H9 (cell line): ENCODE measurements around the gene PTPN2. TPM values are rescaled to one million over a fixed set of nuclear protein-coding genes. Genes with fewer than 3 reads are reported as not detected.

ENCODE experiments used
- DNase-seq: peaks from one replicate; pipeline ENCODE4 v3.0.0-alpha.2; 2017
- H2AFZ ChIP-seq: one replicate; pipeline ENCODE4 v1.6.1; 2013; ENCODE audit warnings: mild to moderate bottlenecking, low read length, control low read depth, moderate library complexity
- H2AK5ac ChIP-seq: 2 replicates; pipeline ENCODE4 v1.6.1; 2013; ENCODE audit warnings: low read length, control low read depth, mixed read lengths; ENCODE audit not compliant: insufficient read length
- H2BK120ac ChIP-seq: one replicate; pipeline ENCODE4 v1.6.1; 2013; ENCODE audit warnings: low read depth, mild to moderate bottlenecking, low read length, control low read depth, inconsistent platforms; ENCODE audit not compliant: poor library complexity, severe bottlenecking
- H2BK12ac ChIP-seq: 2 replicates; pipeline ENCODE4 v1.6.1; 2013; ENCODE audit warnings: low read length, control low read depth, mixed read lengths, low read depth; ENCODE audit not compliant: insufficient read length
- H2BK15ac ChIP-seq: 2 replicates; pipeline ENCODE4 v1.6.1; 2013; ENCODE audit warnings: low read depth, low read length, control low read depth
- H2BK20ac ChIP-seq: one replicate; pipeline ENCODE4 v1.6.1; 2013; ENCODE audit warnings: low read depth, mild to moderate bottlenecking, low read length, control low read depth, inconsistent platforms; ENCODE audit not compliant: poor library complexity, severe bottlenecking
- H2BK5ac ChIP-seq: 2 replicates; pipeline ENCODE4 v1.6.1; 2013; ENCODE audit warnings: low read length, control low read depth, mixed read lengths; ENCODE audit not compliant: insufficient read length
- H3K14ac ChIP-seq: 2 replicates; pipeline ENCODE4 v1.6.1; 2013; ENCODE audit warnings: low read length, control low read depth; ENCODE audit not compliant: insufficient read depth
- H3K18ac ChIP-seq: 2 replicates; pipeline ENCODE4 v1.6.1; 2013; ENCODE audit warnings: low read depth, mild to moderate bottlenecking, mixed read lengths, low read length, control low read depth; ENCODE audit not compliant: insufficient read length
- H3K23ac ChIP-seq: 2 replicates; pipeline ENCODE4 v1.6.1; 2013; ENCODE audit warnings: low read length, control low read depth, mixed read lengths, low read depth; ENCODE audit not compliant: insufficient read length
- H3K23me2 ChIP-seq: 2 replicates; pipeline ENCODE4 v1.6.1; 2013; ENCODE audit warnings: low read depth, mild to moderate bottlenecking, mixed read lengths, low read length, control low read depth; ENCODE audit not compliant: insufficient read length, poor library complexity, severe bottlenecking
- H3K27ac ChIP-seq: 2 replicates; pipeline ENCODE4 v1.5.1; 2013; ENCODE audit warnings: low read length, control low read depth, mixed read lengths, low read depth; ENCODE audit not compliant: insufficient read length
- H3K27me3 ChIP-seq: 2 replicates; pipeline ENCODE4 v1.6.1; 2013; ENCODE audit warnings: low read length, control low read depth, inconsistent platforms; ENCODE audit not compliant: insufficient read depth
- H3K4ac ChIP-seq: 2 replicates; pipeline ENCODE4 v1.6.1; 2013; ENCODE audit warnings: low read depth, mild to moderate bottlenecking, control low read depth, inconsistent platforms, low read length, moderate library complexity
- H3K4me1 ChIP-seq: 2 replicates; pipeline ENCODE4 v1.6.1; 2013; ENCODE audit warnings: low read length, control low read depth, inconsistent platforms; ENCODE audit not compliant: insufficient read depth
- H3K4me2 ChIP-seq: 2 replicates; pipeline ENCODE4 v1.6.1; 2013; ENCODE audit warnings: low read length, control low read depth, mixed read lengths; ENCODE audit not compliant: insufficient read length, insufficient read depth
- H3K56ac ChIP-seq: 2 replicates; pipeline ENCODE4 v1.6.1; 2013; ENCODE audit warnings: low read depth, mild to moderate bottlenecking, mixed read lengths, low read length, control low read depth; ENCODE audit not compliant: insufficient read length
- H3K79me1 ChIP-seq: 2 replicates; pipeline ENCODE4 v1.6.1; 2013; ENCODE audit warnings: low read depth, mild to moderate bottlenecking, moderate library complexity, low read length, control low read depth, inconsistent platforms; ENCODE audit not compliant: insufficient read depth, poor library complexity, severe bottlenecking
- H3K79me2 ChIP-seq: 2 replicates; pipeline ENCODE4 v1.6.1; 2013; ENCODE audit warnings: low read length, control low read depth, inconsistent platforms; ENCODE audit not compliant: insufficient read depth
- H3K9ac ChIP-seq: 2 replicates; pipeline ENCODE4 v1.6.1; 2013; ENCODE audit warnings: low read length, control low read depth, mixed read lengths; ENCODE audit not compliant: insufficient read length; ENCODE audit errors: extremely low read depth
- H3K9me3 ChIP-seq: one replicate; pipeline ENCODE4 v1.6.1; 2013; ENCODE audit warnings: low read depth, low read length, inconsistent platforms; ENCODE audit not compliant: control insufficient read depth
- H3T11ph ChIP-seq: one replicate; pipeline ENCODE4 v1.6.1; 2013; ENCODE audit warnings: mild to moderate bottlenecking, low read length, control low read depth, inconsistent platforms
- H4K20me1 ChIP-seq: one replicate; pipeline ENCODE4 v1.6.1; 2013; ENCODE audit not compliant: control insufficient read depth, insufficient read length, insufficient read depth
- H4K5ac ChIP-seq: 2 replicates; pipeline ENCODE4 v1.6.1; 2013; ENCODE audit warnings: low read depth, mild to moderate bottlenecking, mixed read lengths, low read length, control low read depth; ENCODE audit not compliant: insufficient read length
- H4K8ac ChIP-seq: replicated peaks from 2 replicates; pipeline ENCODE4 v1.6.1; 2013; ENCODE audit warnings: low read length, control low read depth, mixed read lengths, low read depth; ENCODE audit not compliant: insufficient read length
- H4K91ac ChIP-seq: 2 replicates; pipeline ENCODE4 v1.6.1; 2013; ENCODE audit warnings: low read depth, mild to moderate bottlenecking, moderate library complexity, mixed read lengths, low read length, control low read depth; ENCODE audit not compliant: insufficient read length
- H3K27ac Mint-ChIP-seq, 3 experiments: 2 replicates in 2 of 3; 3 replicates in 1 of 3; pipeline ENCODE4 v1.8.0; 2020 to 2021; ENCODE audit warnings: mixed read lengths in 3 of 3, mild to moderate bottlenecking in 1 of 3, moderate library complexity in 1 of 3
- H3K27me3 Mint-ChIP-seq: 2 replicates; pipeline ENCODE4 v1.8.0; 2021; ENCODE audit warnings: low read depth, mild to moderate bottlenecking, moderate library complexity, mixed read lengths
- H3K36me3 Mint-ChIP-seq, 3 experiments: 2 replicates in 2 of 3; 3 replicates in 1 of 3; pipeline ENCODE4 v1.8.0; 2020 to 2021; ENCODE audit warnings: low read depth in 3 of 3, mixed read lengths in 3 of 3; ENCODE audit not compliant: insufficient read depth in 1 of 3
- H3K4me1 Mint-ChIP-seq, 2 experiments: 2 replicates each; pipeline ENCODE4 v1.8.0; 2020; ENCODE audit warnings: mixed read lengths in 2 of 2
- H3K4me3 Mint-ChIP-seq, 2 experiments: 2 replicates in 1 of 2; 3 replicates in 1 of 2; pipeline ENCODE4 v1.8.0; 2020 to 2021; ENCODE audit warnings: mild to moderate bottlenecking in 2 of 2, mixed read lengths in 2 of 2, moderate library complexity in 1 of 2
- H3K9me3 Mint-ChIP-seq, 2 experiments: 2 replicates in 1 of 2; 3 replicates in 1 of 2; pipeline ENCODE4 v1.8.0; 2020; ENCODE audit warnings: mild to moderate bottlenecking in 2 of 2, mixed read lengths in 2 of 2, moderate library complexity in 1 of 2
- CTCF ChIP-seq: fragments of 200-600 bp; sonication (generic); conservative IDR thresholded peaks from 3 replicates; pipeline ENCODE4 v1.8.0; 2021; ENCODE audit warnings: antibody characterized with exemption, mild to moderate bottlenecking
- WGBS: extraction: QIAGEN DNeasy Blood & Tissue Kit; methylation state at CpG from one replicate; pipeline ENCODE4 v1.1.7; 2013; ENCODE audit warnings: missing lambda C conversion rate, low lambda C conversion rate, mixed read lengths; ENCODE audit not compliant: insufficient read length; ENCODE audit errors: extremely low coverage; 5-methylcytosine and 5-hydroxymethylcytosine counted together
- total RNA-seq: library from RNA; stranded (reverse); gene quantifications from 2 replicates; pipeline ENCODE4 v1.2.1, GENCODE V29; 2021

PTPN2 gene
- total RNA-seq, 1 experiment from 2014 or later, result 48.7 TPM

GRCh38 chr18:12852566-12853315, 31.3 kb downstream of the PTPN2 start:
- Histone ChIP-seq H3K56ac (no peak overlapping the region), H4K8ac (no peak overlapping the region), H3K4me1 (no peaks in the 10 kb centered on the region; the same call in 1 of the 2 replicates), H2BK15ac (no peak overlapping the region), H2BK120ac (no peak overlapping the region), H3K23me2 (no peaks in the 10 kb centered on the region), H3K79me2 (no peaks in the 10 kb centered on the region), H4K20me1 (peaks cover 3% of the 10 kb centered on the region), H3K4ac (no peak overlapping the region), H3T11ph (no peak overlapping the region), H3K27me3 (no peaks in the 10 kb centered on the region), H3K18ac (no peak overlapping the region), H3K4me2 (no peak overlapping the region), H3K23ac (no peak overlapping the region), H2BK12ac (no peak overlapping the region), H3K9ac (no peak overlapping the region), H4K5ac (no peak overlapping the region), H2AFZ (no peak overlapping the region), H2BK5ac (no peak overlapping the region), H3K27ac (no peak overlapping the region), H2BK20ac (no peak overlapping the region), H3K79me1 (peaks cover 3% of the 10 kb centered on the region), H4K91ac (no peak overlapping the region), H3K9me3 (no peaks in the 10 kb centered on the region), H2AK5ac (no peak overlapping the region), H3K14ac (no peak overlapping the region)
- H3K27me3 Mint-ChIP-seq, result no peaks in the 10 kb centered on the region
- H3K4me3 Mint-ChIP-seq, result no peak overlapping the region
- peaks cover 9 to 14% of the 10 kb centered on the region in 2 experiments for H3K4me1 Mint-ChIP-seq
- no peak for TF ChIP-seq CTCF
- H3K9me3 Mint-ChIP-seq, result no peaks in the 10 kb centered on the region
- no peak for DNase-seq
- no CpG with 5 or more reads among the region's 7 CpGs for WGBS
- H3K36me3 Mint-ChIP-seq, result peaks cover 9 to 22% (median 19%) of the 10 kb centered on the region in 3 experiments; a peak in 6 of 7 replicates
- H3K27ac Mint-ChIP-seq, result peak overlapping the region in 1 of 3 experiments; percentile 29; a peak in 2 of 7 replicates
